HG02798 (cell line): ENCODE data around the gene FAM240A.
A peak's percentile ranks its signal among the peaks of the same experiment; 100 is the strongest.

Experiments used
- ATAC-seq: cut with Tn5 transposase; IDR thresholded peaks from one replicate; pipeline ENCODE4 v1.9.1; 2021; ENCODE audit warnings: mild to moderate bottlenecking; ENCODE audit not compliant: unreplicated experiment, poor library complexity

Gene FAM240A

GRCh38 chr3:46619845-46620778, 7.8 kb downstream of the FAM240A start:
- ATAC-seq, result no peak

GRCh38 chr3:46624533-46624932, 12.2 kb downstream of the FAM240A start:
- ATAC-seq, result no peak

DNA sequence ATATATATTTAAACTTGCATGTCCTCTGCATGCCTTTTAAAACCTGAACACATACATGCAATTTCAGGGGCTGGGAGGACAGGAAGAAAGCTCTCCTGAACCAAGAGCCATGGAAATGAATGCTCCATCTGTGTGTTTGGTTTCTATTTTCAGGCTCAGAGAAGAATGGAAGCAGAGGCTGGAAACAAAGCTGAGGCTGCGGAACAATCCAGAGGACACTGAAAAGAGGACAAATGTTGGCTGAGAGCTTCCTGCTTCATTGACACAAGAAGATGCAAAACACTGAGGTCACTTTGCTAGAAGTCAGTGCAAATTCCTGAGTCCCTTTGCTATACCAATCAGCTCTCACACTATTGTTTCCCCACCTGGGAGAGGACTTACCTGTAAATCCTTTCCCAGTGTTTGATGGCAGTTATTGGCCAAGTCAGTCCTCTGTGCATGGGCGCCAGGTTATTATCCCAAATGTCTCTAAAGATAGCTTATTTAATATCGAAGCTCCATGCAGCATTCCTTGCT, 12.7 kb downstream of the FAM240A start:
- ATAC-seq, result no peak

DNA sequence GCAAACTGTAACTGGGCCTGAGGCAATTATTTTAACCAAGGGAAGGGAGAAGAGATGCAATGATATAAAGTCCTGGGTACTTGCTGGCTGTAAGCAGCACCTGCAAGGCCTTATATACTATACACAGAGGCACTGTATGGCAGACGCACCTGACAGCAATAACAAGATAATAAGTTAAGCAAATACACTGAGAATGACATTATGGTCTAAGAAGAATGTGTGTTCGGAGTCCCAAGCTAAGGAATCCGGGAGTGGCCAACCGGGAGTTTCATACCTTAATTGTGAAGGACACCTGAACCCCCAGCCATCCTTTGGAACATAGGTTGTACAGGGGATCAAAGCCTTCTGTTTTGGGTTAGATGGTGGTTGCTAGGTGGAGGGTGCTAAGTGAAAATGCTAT, 13.7 kb downstream of the FAM240A start:
- no peak for ATAC-seq

- no peak for ATAC-seq
Measured at GRCh38 chr3:46627078-46627477, 14.8 kb downstream of the FAM240A start.

- no peak for ATAC-seq
Measured at GRCh38 chr3:46628901-46629369, 16.6 kb downstream of the FAM240A start.

- peak; percentile 89 for ATAC-seq
Measured at GRCh38 chr3:46629551-46630517, 17.5 kb downstream of the FAM240A start.

- ATAC-seq, result no peak
Measured at GRCh38 chr3:46632792-46633191, 20.5 kb downstream of the FAM240A start.

DNA sequence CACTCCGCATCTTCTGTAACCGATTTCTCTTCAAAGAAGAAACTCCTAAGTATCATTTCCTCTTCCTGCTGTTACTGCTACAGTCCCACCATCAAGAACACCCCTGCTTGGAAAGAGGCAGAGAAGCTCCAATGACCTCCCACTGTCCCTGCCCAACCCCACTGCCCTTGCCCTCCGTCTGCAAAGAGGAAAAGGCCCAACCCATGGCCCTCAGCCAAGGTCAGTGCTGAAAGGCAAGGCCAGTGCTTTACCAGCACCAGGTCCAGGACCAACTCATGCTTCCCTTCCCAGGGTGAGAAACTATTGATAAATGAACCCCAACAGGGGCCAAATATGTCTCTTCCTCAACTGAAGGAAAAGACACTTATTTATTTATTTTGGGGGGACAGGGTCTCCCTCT, 22.5 kb downstream of the FAM240A start:
- no peak for ATAC-seq

- ATAC-seq, result no peak
Measured at GRCh38 chr3:46639221-46639620, 26.9 kb downstream of the FAM240A start.

DNA sequence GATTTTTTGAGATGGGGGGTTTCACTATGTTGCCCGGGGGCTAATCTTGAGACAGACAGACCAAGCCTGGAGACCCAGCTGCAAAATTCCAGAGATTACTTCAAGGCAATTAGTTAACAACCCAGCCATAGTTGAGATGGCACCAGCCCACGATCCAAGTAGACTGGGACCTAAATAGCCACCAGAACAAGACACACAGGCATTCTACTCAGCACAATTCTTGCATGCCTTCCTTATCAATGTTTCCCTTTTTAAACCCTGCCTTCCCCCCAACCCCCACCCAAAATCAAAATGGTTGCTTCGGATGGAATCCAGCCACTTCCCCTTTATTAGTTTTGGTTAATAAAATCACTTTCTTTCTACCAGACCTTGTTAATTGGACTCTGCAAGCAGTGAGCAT, 28.6 kb downstream of the FAM240A start:
- ATAC-seq, result no peak

DNA sequence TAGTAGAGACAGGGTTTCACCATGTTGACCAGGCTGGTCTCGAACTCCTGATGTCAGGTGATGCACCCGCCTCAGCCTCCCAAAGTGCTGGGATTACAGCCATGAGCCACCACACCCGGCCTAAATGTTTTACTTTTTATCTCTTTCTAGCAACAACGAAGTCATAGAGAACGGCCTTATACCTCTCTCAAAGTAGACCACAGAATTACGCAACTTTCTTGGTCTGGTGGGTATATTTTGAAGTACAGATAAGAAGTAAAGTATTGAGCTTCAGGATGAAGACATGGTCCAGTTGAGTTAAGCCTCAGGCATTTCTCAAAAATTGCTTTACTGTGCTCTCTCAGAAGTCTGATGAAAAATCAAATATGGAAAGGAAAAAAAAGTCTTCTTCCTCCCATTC, 30.6 kb downstream of the FAM240A start:
- no peak for ATAC-seq

DNA sequence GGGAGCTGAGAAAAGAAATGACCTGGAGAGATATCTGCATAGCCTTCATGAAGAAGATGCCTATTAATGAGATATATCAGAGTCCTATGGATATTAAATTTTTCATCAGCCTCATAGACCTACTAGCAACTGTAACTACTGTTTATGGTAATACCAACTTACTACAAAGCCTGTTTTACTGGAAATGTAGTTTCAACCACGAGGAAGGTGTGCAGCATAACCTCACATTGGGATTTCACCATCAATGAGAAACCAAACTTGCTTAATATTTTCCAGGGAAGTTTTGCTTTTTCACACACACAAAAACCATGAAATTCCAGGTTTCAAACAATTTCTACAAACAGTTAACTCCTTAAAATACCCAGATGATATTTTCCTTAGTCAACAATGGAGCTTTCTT, 31.4 kb downstream of the FAM240A start:
- ATAC-seq, result no peak

DNA sequence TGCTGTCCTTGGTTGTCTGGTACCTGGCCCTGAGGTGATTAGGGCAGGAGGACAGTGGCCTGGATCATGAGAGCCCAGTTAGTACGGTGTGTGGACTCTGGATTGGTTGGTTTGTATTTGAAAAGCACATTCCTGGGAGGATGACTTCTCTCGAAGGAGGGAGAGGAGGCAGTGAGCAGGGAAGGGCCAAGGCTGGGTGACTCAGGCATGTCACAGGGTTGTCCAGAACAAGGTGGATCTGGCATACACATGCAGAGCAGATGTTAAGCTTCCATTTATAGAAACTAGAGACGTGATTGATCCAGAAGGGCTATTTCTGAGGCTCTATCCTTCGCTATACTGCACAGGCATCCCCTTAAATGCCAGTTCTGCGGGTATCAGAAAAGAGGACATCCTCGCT, 34.4 kb downstream of the FAM240A start:
- no peak for ATAC-seq

DNA sequence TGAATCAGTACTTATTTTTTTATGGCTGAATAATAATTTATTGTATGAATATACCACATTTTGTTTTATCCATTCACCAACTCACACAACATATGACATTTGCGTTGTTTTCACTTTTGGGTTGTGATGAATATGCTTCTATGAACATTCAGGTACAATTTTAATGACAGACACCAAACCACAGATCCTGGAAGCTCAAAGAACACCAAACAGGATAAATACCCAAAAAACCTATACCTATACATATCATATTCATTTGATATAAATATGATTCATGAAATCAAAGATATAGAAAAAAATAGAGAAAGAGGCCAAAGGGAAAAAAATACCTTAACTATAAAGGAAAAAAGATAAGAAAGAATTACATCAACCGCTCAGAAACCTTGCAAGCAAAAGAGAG, 35.8 kb downstream of the FAM240A start:
- ATAC-seq, result no peak

GRCh38 chr3:46649436-46649835, 37.1 kb downstream of the FAM240A start:
- ATAC-seq, result no peak

DNA sequence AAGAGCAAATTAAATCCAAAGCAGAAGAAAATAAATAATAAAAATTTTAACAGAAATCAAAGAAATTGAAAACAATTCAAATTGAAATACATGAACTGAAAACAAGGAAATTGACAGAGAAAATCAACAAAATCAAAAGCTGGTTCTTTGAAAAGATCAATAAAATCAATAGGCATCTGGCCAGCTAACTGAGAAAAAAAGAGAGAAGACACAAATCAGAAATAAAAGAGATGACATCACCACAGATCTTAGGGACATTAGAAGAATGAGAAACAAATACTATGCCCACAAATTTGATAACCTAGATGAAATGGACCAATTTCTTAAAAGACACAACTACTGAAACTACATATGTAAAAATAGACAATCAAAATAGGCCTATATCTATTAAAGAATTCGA, 38.8 kb downstream of the FAM240A start:
- no peak for ATAC-seq

DNA sequence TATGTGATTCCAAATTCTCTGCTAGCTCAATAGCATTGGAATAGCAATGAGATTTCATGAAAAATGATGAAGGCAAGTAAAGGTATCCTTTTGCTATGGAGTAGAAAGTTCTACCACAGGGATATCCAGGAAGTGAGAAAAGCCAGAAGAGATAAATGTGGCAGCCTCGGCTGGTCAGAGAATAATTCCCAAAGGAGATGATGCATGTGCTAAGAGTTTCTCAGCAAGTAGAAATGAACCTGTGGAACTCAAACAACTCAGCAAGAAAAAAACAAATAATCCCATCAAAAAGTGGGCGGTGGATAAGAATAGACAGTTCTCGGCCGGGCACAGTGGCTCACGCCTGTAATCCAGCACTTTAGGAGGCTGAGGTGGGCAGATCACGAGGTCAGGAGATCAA, 42.9 kb downstream of the FAM240A start:
- no peak for ATAC-seq

- ATAC-seq, result no peak
Measured at GRCh38 chr3:46656778-46657556, 44.6 kb downstream of the FAM240A start.

DNA sequence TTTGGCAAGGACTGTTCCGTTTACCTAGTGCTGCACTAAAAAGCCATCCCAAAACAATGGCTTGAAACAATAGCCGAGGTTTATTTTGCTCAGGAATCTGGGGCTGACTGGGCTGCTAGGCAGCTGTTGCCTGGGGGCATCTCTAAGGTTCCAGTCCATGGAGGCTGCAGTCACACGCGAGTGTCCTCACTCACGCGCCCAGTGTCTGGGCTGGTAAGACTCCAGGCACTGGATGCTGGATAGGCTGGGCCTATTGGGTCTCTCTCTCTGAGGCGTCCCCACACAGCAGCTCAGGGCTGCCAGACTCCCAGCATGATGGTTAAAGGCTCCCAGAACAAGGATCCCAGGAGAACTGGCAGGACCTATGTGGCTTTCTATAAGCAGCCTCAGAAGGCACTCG, 47.0 kb downstream of the FAM240A start:
- ATAC-seq, result no peak
